Left renal cortex interstitium (tissue), 4 donors: ENCODE data around the gene FAM89B. TPM values are rescaled to one million over a fixed set of nuclear protein-coding genes. Genes with fewer than 3 reads are reported as not detected.

Source experiments
- DNase-seq, 4 donors: peaks; one replicate each; pipeline ENCODE4 v3.0.0-alpha.2; 2013; ENCODE audit warnings: low read depth in 4 of 4, low spot score in 2 of 4, missing footprints in 1 of 4
- polyA plus RNA-seq, 4 donors: library from polyadenylated mRNA; unstranded; fragments of 120-200 nt; gene quantifications; one replicate each; pipeline ENCODE4 v1.2.1, GENCODE V29; 2013; ENCODE audit not compliant: insufficient read length in 4 of 4

The FAM89B gene
- polyA plus RNA-seq, 4 donors = 20.1 to 41.3 (median 29.2) TPM

GRCh38 chr11:65586676-65587075 lies 14.3 kb downstream of the FAM89B start:
- no peak for DNase-seq

- DNase-seq = no peak
These were observed 16.1 kb downstream of the FAM89B start for GRCh38 chr11:65588199-65589054.

GRCh38 chr11:65589444-65590239 lies 17.3 kb downstream of the FAM89B start:
- DNase-seq = no peak

GRCh38 chr11:65590240-65590738 lies 18.0 kb downstream of the FAM89B start:
- no peak for DNase-seq

- DNase-seq = no peak
These were observed 19.9 kb downstream of the FAM89B start for GRCh38 chr11:65591939-65592857.

GRCh38 chr11:65592858-65593517 lies 20.6 kb downstream of the FAM89B start:
- no peak for DNase-seq

GRCh38 chr11:65593518-65594414 lies 21.4 kb downstream of the FAM89B start:
- no peak for DNase-seq

GRCh38 chr11:65595131-65595530 lies 22.8 kb downstream of the FAM89B start:
- no peak for DNase-seq

GRCh38 chr11:65595543-65596281 lies 23.4 kb downstream of the FAM89B start, which contains the start of gene KCNK7:
TSS of gene KCNK7 (minus strand) at chr11:65595800. CDS start at chr11:65595772, 28 bp downstream.
- DNase-seq = no peak

GRCh38 chr11:65596520-65596919 lies 24.2 kb downstream of the FAM89B start:
- no peak for DNase-seq

- no peak for DNase-seq
These were observed 25.9 kb downstream of the FAM89B start for GRCh38 chr11:65598258-65598699.

GRCh38 chr11:65599216-65599954 lies 27.0 kb downstream of the FAM89B start:
- DNase-seq = no peak

GRCh38 chr11:65599955-65600246 lies 27.6 kb downstream of the FAM89B start:
- DNase-seq = no peak

GRCh38 chr11:65604258-65604657 lies 31.9 kb downstream of the FAM89B start:
- DNase-seq = no peak

GRCh38 chr11:65606876-65607613 lies 34.7 kb downstream of the FAM89B start:
- peak; percentile 77 to 94 (median 88) for DNase-seq

- no peak for DNase-seq
These were observed 35.5 kb downstream of the FAM89B start for GRCh38 chr11:65607614-65608426.
